SK-N-MC (cell line): ENCODE data around the gene RPL14.
"Not testable (repeated sequence)": the region's sequence is repeated elsewhere in the genome, so short reads cannot be mapped to it uniquely, and the experiment has no call there.

Experiments used
- EZH2 ChIP-seq: fragments of 200-600 bp; sonication (generic); IDR thresholded peaks from one replicate; pipeline ENCODE4 v1.6.1; 2017; ENCODE audit warnings: antibody characterized with exemption
- POLR2AphosphoS5 ChIP-seq: IDR thresholded peaks from 2 replicates; pipeline ENCODE4 v1.6.1; 2012; ENCODE audit warnings: mild to moderate bottlenecking, low read depth, low read length, borderline replicate concordance

DNA sequence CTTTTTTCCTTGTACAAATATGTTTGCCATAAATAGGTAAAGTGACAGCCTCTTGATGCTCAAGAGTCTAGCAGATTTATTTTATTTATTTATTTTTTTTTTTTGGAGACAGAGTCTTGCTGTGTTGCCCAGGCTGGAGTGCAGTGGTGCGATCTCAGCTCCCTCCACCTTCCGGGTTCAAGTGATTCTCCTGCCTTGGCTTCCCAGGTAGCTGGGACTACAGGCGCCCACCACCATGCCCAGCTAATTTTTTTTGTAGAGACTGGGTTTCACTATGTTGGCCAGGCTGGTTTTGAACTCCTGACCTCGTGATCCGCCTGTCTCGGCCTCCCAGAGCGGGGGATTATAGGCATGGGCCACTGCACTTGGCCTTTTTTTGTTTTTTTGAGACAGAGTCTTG, 5.7 kb downstream of the RPL14 start:
- not testable (repeated sequence) for TF ChIP-seq POLR2AphosphoS5, EZH2
